GM12878 (cell line): ENCODE results near the gene LSM14B. TPM values are rescaled to one million over a fixed set of nuclear protein-coding genes. Genes with fewer than 3 reads are reported as not detected.

ENCODE experiments used
- BHLHE40 ChIP-seq, 2 experiments: fragments of 450-650 bp in 1 of 2; IDR thresholded peaks; 2 replicates each; pipeline ENCODE4 v1.6.1; 2011 to 2017; ENCODE audit warnings: low read depth in 2 of 2, borderline replicate concordance in 1 of 2, improper control_type of control experiment in 1 of 2, low read length in 1 of 2, mild to moderate bottlenecking in 1 of 2
- CBX3 ChIP-seq: fragments of 200-600 bp; sonication (generic); IDR thresholded peaks from 2 replicates; pipeline ENCODE4 v1.6.1; 2016; ENCODE audit warnings: low read depth, borderline replicate concordance
- CEBPB ChIP-seq, 2 experiments: fragments of 150-350 bp in 1 of 2; IDR thresholded peaks; 2 replicates each; pipeline ENCODE4 v1.6.1; 2012 to 2014; ENCODE audit warnings: low read depth in 2 of 2, low read length in 2 of 2, borderline replicate concordance in 1 of 2, inconsistent platforms in 1 of 2
- ELK1 ChIP-seq: IDR thresholded peaks from 2 replicates; pipeline ENCODE4 v1.6.1; 2012; ENCODE audit warnings: low read depth, low read length, improper control_type of control experiment
- FOXK2 ChIP-seq: fragments of 450-650 bp; IDR thresholded peaks from 2 replicates; pipeline ENCODE4 v1.6.1; 2017; ENCODE audit warnings: mild to moderate bottlenecking, moderate library complexity
- MYB ChIP-seq: fragments of 150-350 bp; IDR thresholded peaks from 2 replicates; pipeline ENCODE4 v1.6.1; 2014; ENCODE audit warnings: mild to moderate bottlenecking, low read depth, low read length, borderline replicate concordance
- NR2C1 ChIP-seq: fragments of 450-650 bp; IDR thresholded peaks from 2 replicates; pipeline ENCODE4 v1.6.1; 2017; ENCODE audit warnings: antibody characterized with exemption, mild to moderate bottlenecking, moderate library complexity
- SIN3A ChIP-seq: IDR thresholded peaks from 2 replicates; pipeline ENCODE4 v1.6.1; 2012; ENCODE audit warnings: low read depth, low read length, improper control_type of control experiment
- SMAD5 ChIP-seq: IDR thresholded peaks from 2 replicates; pipeline ENCODE4 v1.6.1; 2016; ENCODE audit warnings: antibody characterized with exemption, low read depth
- SP1 ChIP-seq: IDR thresholded peaks from one replicate; pipeline ENCODE4 v1.6.1; 2011; ENCODE audit warnings: low read depth, low read length
- SUPT20H ChIP-seq: IDR thresholded peaks from 2 replicates; pipeline ENCODE4 v1.6.1; 2011; ENCODE audit warnings: low read depth, mild to moderate bottlenecking, low read length, moderate library complexity, borderline replicate concordance; ENCODE audit not compliant: control insufficient read depth
- TARDBP ChIP-seq: IDR thresholded peaks from 2 replicates; pipeline ENCODE4 v1.6.1; 2016; ENCODE audit warnings: borderline replicate concordance
- TBL1XR1 ChIP-seq: IDR thresholded peaks from 2 replicates; pipeline ENCODE4 v1.6.1; 2012; ENCODE audit warnings: low read depth, low read length, improper control_type of control experiment
- USF1 ChIP-seq: IDR thresholded peaks from 2 replicates; pipeline ENCODE4 v1.6.1; 2011; ENCODE audit warnings: borderline replicate concordance, low read depth, mild to moderate bottlenecking, moderate library complexity, mixed read lengths, low read length; ENCODE audit not compliant: insufficient read depth; ENCODE audit errors: extremely low read length
- ZBED1 ChIP-seq: IDR thresholded peaks from 2 replicates; pipeline ENCODE4 v1.6.1; 2016; ENCODE audit warnings: borderline replicate concordance
- ZBTB40 ChIP-seq: fragments of 450-650 bp; IDR thresholded peaks from 2 replicates; pipeline ENCODE4 v1.6.1; 2016; ENCODE audit warnings: mild to moderate bottlenecking, moderate library complexity, borderline replicate concordance
- ZNF24 ChIP-seq: fragments of 450-650 bp; IDR thresholded peaks from 2 replicates; pipeline ENCODE4 v1.6.1; 2017; ENCODE audit warnings: antibody characterized with exemption, mild to moderate bottlenecking
- ZNF622 ChIP-seq: fragments of 450-650 bp; IDR thresholded peaks from 2 replicates; pipeline ENCODE4 v1.6.1; 2017; ENCODE audit warnings: mild to moderate bottlenecking, inconsistent platforms
- polyA plus RNA-seq, 11 experiments: library from polyadenylated mRNA; depleted of rRNA in 4 of 11; unstranded in 6 of 11; stranded (reverse) in 5 of 11; fragments of >200 nt; fragmentation: Nextera tagmentation in 4 of 11; fragmentation: Illumina TruSeq in 1 of 11; extraction: Ambion mirVana in 4 of 11; extraction: Trizol in 1 of 11; gene quantifications; 1 replicate in 1 of 11; 2 replicates in 10 of 11; pipeline versions ENCODE4 v1.2.1 to v1.2.3, GENCODE V29; 2011 to 2016; ENCODE audit warnings: inconsistent platforms in 2 of 11, missing spikeins in 2 of 11, low read depth in 1 of 11
- total RNA-seq, 4 experiments: library from RNA; depleted of rRNA in 3 of 4; stranded (reverse); fragments of >200 nt in 3 of 4; fragmentation: Illumina TruSeq in 1 of 4; extraction: Trizol in 1 of 4; gene quantifications; 2 replicates each; pipeline versions ENCODE4 v1.2.1 to v1.2.3, GENCODE V29; 2013 to 2021
- TF ChIP-seq, protein P1 (sequence below): fragments of 450-650 bp; IDR thresholded peaks from 2 replicates; pipeline ENCODE4 v1.6.1; 2017; ENCODE audit warnings: antibody characterized with exemption, mild to moderate bottlenecking, moderate library complexity

LSM14B gene
- total and polyA plus RNA-seq, 10 of the 15 experiments (the other 5 are each of a cell fraction or from before 2014, with no cell fraction given): 0.56 to 34.3 (median 15.6) TPM

GRCh38 chr20:62182469-62183425 lies 60.5 kb downstream of the LSM14B start, which contains the start of gene MTG2 (continued):
- TF ChIP-seq CBX3 (no peak), TBL1XR1 (no peak), SMAD5 (peak; percentile 94), ZBTB40 (peak; percentile 94), BHLHE40 (IDR thresholded peaks at IDR 0.05; ENCODE audit: borderline replicate concordance in 1 of 2, low read depth in 2 of 2, low read length in 1 of 2) (peak; percentile 39 to 62; a peak in 3 of 4 replicates), USF1 (no peak), NR2C1 (peak; percentile 94), ZNF622 (no peak), ZNF24 (peak; percentile 35; the same call in 1 of the 2 replicates), SIN3A (peak; percentile 81; the same call in 1 of the 2 replicates), SP1 (peak; percentile 20), TARDBP (no peak), FOXK2 (peak; percentile 55), CEBPB (IDR thresholded peaks at IDR 0.05; ENCODE audit: borderline replicate concordance in 1 of 2, low read depth in 2 of 2, low read length in 2 of 2) (no peak), ELK1 (peak; percentile 87), SUPT20H (no peak), MYB (no peak), ZBED1 (0 out of 2 replicates have a peak, but pooled peaks have one; percentile 6)
- TF ChIP-seq, protein P1, sequence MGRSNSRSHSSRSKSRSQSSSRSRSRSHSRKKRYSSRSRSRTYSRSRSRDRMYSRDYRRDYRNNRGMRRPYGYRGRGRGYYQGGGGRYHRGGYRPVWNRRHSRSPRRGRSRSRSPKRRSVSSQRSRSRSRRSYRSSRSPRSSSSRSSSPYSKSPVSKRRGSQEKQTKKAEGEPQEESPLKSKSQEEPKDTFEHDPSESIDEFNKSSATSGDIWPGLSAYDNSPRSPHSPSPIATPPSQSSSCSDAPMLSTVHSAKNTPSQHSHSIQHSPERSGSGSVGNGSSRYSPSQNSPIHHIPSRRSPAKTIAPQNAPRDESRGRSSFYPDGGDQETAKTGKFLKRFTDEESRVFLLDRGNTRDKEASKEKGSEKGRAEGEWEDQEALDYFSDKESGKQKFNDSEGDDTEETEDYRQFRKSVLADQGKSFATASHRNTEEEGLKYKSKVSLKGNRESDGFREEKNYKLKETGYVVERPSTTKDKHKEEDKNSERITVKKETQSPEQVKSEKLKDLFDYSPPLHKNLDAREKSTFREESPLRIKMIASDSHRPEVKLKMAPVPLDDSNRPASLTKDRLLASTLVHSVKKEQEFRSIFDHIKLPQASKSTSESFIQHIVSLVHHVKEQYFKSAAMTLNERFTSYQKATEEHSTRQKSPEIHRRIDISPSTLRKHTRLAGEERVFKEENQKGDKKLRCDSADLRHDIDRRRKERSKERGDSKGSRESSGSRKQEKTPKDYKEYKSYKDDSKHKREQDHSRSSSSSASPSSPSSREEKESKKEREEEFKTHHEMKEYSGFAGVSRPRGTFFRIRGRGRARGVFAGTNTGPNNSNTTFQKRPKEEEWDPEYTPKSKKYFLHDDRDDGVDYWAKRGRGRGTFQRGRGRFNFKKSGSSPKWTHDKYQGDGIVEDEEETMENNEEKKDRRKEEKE: no peak
